HG02981 (cell line): ENCODE results near the gene FBXL17.
A peak's percentile ranks its signal among the peaks of the same experiment; 100 is the strongest.

Source experiments
- ATAC-seq: cut with Tn5 transposase; IDR thresholded peaks from one replicate; pipeline ENCODE4 v1.9.1; 2021; ENCODE audit warnings: mild to moderate bottlenecking, moderate library complexity; ENCODE audit not compliant: unreplicated experiment

Gene FBXL17

GRCh38 chr5:108024986-108025385 is 356.9 kb downstream of the FBXL17 start:
- ATAC-seq: no peak

GRCh38 chr5:108016101-108016500 is 365.8 kb downstream of the FBXL17 start:
- ATAC-seq: no peak

- no peak for ATAC-seq
Observed at GRCh38 chr5:108006791-108007190, 375.1 kb downstream of the FBXL17 start.

GRCh38 chr5:108003178-108003577 is 378.7 kb downstream of the FBXL17 start:
- ATAC-seq: peak; percentile 76

GRCh38 chr5:108001222-108001621 is 380.7 kb downstream of the FBXL17 start:
- ATAC-seq: no peak

GRCh38 chr5:107997338-107997980 is 384.4 kb downstream of the FBXL17 start:
- no peak for ATAC-seq

GRCh38 chr5:107993341-107993740 is 388.6 kb downstream of the FBXL17 start:
- ATAC-seq: no peak

GRCh38 chr5:107990881-107991810 is 390.8 kb downstream of the FBXL17 start:
- no peak for ATAC-seq

GRCh38 chr5:107985144-107985543 is 396.8 kb downstream of the FBXL17 start:
- ATAC-seq: no peak

GRCh38 chr5:107982703-107983425 is 399.0 kb downstream of the FBXL17 start:
- ATAC-seq: no peak

- ATAC-seq: no peak
Observed at GRCh38 chr5:107980923-107981692, 400.8 kb downstream of the FBXL17 start.

GRCh38 chr5:107979900-107980299 is 402.0 kb downstream of the FBXL17 start:
- ATAC-seq: no peak

- no peak for ATAC-seq
Observed at GRCh38 chr5:107979291-107979690, 402.6 kb downstream of the FBXL17 start.

GRCh38 chr5:107977550-107978071 is 404.3 kb downstream of the FBXL17 start:
- ATAC-seq: no peak

GRCh38 chr5:107975568-107975967 is 406.3 kb downstream of the FBXL17 start:
- ATAC-seq: no peak

GRCh38 chr5:107971846-107972245 is 410.1 kb downstream of the FBXL17 start:
- no peak for ATAC-seq

- ATAC-seq: no peak
Observed at GRCh38 chr5:107969847-107970246, 412.1 kb downstream of the FBXL17 start.

- ATAC-seq: no peak
Observed at GRCh38 chr5:107968998-107969397, 412.9 kb downstream of the FBXL17 start.

GRCh38 chr5:107968406-107968843 is 413.5 kb downstream of the FBXL17 start:
- ATAC-seq: no peak

GRCh38 chr5:107966201-107966600 is 415.7 kb downstream of the FBXL17 start:
- no peak for ATAC-seq
